ENCODE results near the gene ANKRD62.

- TF ChIP-seq NONO (IDR thresholded peaks at IDR 0.05; ENCODE audit: low read depth in 2 of 2, low read length in 1 of 2): no peak
- TF ChIP-seq NFYB (IDR thresholded peaks at IDR 0.05; ENCODE audit: extremely low read depth, insufficient read length): no peak
- no peak for TF ChIP-seq ZNF133 (CRISPR knock-in tag; IDR thresholded peaks at IDR 0.05)
- TF ChIP-seq MXD1 (CRISPR knock-in tag; IDR thresholded peaks at IDR 0.05; ENCODE audit: borderline replicate concordance, poor library complexity, severe bottlenecking): no peak
- TF ChIP-seq EGR1 (conservative IDR thresholded peaks at IDR 0.05): no peak
Observed at GRCh38 chr18:12085786-12086185, 7.9 kb upstream of the ANKRD62 start.

All from K562 (cell line).